AG09319 (cell line): Measurements from ENCODE around the gene BBS1.

Experiments used
- DNase-seq: peaks from one replicate; pipeline ENCODE4 v3.0.0-alpha.2; 2010; ENCODE audit warnings: low read depth; ENCODE audit errors: extremely low read depth
- CTCF ChIP-seq: IDR thresholded peaks from 2 replicates; pipeline ENCODE4 v1.5.1; 2011; ENCODE audit warnings: low read depth, mild to moderate bottlenecking, inconsistent platforms, low read length, moderate library complexity

Gene BBS1

GRCh38 chr11:66556086-66556485 is 45.7 kb downstream of the BBS1 start:
- no peak for DNase-seq

GRCh38 chr11:66557733-66558326 is 47.4 kb downstream of the BBS1 start:
- TF ChIP-seq CTCF, result no peak

More at GRCh38 chr11:66556086-66556485, 45.7 kb downstream of the BBS1 start:
- no peak for TF ChIP-seq CTCF

GRCh38 chr11:66559142-66559865 is 48.9 kb downstream of the BBS1 start:
- DNase-seq, result no peak
- TF ChIP-seq CTCF, result no peak

More at GRCh38 chr11:66557733-66558326, 47.4 kb downstream of the BBS1 start:
- DNase-seq, result no peak

- DNase-seq, result no peak
- TF ChIP-seq CTCF, result no peak
These were observed 49.6 kb downstream of the BBS1 start for GRCh38 chr11:66559866-66560676.

GRCh38 chr11:66561178-66561974 is 50.9 kb downstream of the BBS1 start:
- TF ChIP-seq CTCF, result no peak
- DNase-seq, result no peak

- no peak for TF ChIP-seq CTCF
These were observed 51.5 kb downstream of the BBS1 start for GRCh38 chr11:66561975-66562248.

More at GRCh38 chr11:66561975-66562248, 51.5 kb downstream of the BBS1 start:
- no peak for DNase-seq
